Measurements from ENCODE around the gene CDK10. TPM values are rescaled to one million over a fixed set of nuclear protein-coding genes. Genes with fewer than 3 reads are reported as not detected.

Gene CDK10
- total RNA-seq, 1 experiment from 2014 or later = 76.6 TPM

DNA sequence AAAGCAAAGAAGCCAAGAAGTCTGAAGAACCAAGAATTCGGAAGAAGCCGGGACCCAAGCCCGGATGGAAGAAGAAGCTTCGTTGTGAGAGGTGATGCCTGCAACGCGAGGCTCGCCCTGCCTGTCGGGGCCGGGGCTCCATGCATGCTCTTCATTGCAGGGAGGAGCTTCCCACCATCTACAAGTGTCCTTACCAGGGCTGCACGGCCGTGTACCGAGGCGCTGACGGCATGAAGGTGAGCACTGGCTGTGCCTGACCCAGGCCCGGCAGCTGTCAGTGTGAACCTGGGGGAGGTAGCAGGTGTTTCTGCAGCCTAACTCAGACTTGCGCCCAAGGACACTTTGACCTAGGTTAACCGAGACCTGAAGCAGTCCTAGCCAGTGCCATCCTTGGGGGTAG lies 46.8 kb downstream of the CDK10 start:
- Histone ChIP-seq H3K9me2 (ENCODE audit: insufficient read depth) (no peaks in the 10 kb centered on the region), H2AFZ (no peak overlapping the region), H3K4me1 (replicated peaks; ENCODE audit: insufficient read depth) (no peaks in the 10 kb centered on the region), H3K27me3 (ENCODE audit: insufficient read depth, low read depth) (no peaks in the 10 kb centered on the region), H4K20me1 (ENCODE audit: insufficient read depth) (peaks cover 11% of the 10 kb centered on the region; the same call in 1 of the 2 replicates), H3K4me2 (no peak overlapping the region), H3K79me2 (ENCODE audit: low read depth) (no peaks in the 10 kb centered on the region), H3K9me3 (ENCODE audit: insufficient read depth, low read depth) (no peaks in the 10 kb centered on the region), H3F3A (ENCODE audit: insufficient read depth, low read depth) (peaks cover 10% of the 10 kb centered on the region; the same call in 1 of the 2 replicates), H3K27ac (no peak overlapping the region), H3K36me3 (ENCODE audit: low read depth) (peaks cover 6% of the 10 kb centered on the region), H3K4me3 (no peak overlapping the region)
- peak in 1 of 2 experiments; percentile 24 for DNase-seq
- no TSS peak for BruUV-seq (replicated peaks)
- ChIA-PET CTCF (interaction anchor here (0.6 kb wide), 1 partner anchor 21 kb away, joined by 4 read pairs; no protein-coding TSS in a partner anchor), POLR2A (ENCODE audit: unreplicated experiment) (no interaction called here)
- intact Hi-C loops (cut with micrococcal nuclease; ENCODE audit: unreplicated experiment) = no loop called here
- TF ChIP-seq, protein P1, sequence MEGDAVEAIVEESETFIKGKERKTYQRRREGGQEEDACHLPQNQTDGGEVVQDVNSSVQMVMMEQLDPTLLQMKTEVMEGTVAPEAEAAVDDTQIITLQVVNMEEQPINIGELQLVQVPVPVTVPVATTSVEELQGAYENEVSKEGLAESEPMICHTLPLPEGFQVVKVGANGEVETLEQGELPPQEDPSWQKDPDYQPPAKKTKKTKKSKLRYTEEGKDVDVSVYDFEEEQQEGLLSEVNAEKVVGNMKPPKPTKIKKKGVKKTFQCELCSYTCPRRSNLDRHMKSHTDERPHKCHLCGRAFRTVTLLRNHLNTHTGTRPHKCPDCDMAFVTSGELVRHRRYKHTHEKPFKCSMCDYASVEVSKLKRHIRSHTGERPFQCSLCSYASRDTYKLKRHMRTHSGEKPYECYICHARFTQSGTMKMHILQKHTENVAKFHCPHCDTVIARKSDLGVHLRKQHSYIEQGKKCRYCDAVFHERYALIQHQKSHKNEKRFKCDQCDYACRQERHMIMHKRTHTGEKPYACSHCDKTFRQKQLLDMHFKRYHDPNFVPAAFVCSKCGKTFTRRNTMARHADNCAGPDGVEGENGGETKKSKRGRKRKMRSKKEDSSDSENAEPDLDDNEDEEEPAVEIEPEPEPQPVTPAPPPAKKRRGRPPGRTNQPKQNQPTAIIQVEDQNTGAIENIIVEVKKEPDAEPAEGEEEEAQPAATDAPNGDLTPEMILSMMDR (conservative IDR thresholded peaks at IDR 0.05) = no peak
- no peak for TF ChIP-seq EZH2 (IDR thresholded peaks at IDR 0.05; ENCODE audit: low read depth)

GRCh38 chr16:89733792-89734191 lies 47.3 kb downstream of the CDK10 start:
- Histone ChIP-seq H3K79me2 (ENCODE audit: low read depth) (no peaks in the 10 kb centered on the region), H3K9me3 (ENCODE audit: insufficient read depth, low read depth) (no peaks in the 10 kb centered on the region), H2AFZ (no peak overlapping the region), H3K4me2 (no peak overlapping the region), H3K9me2 (ENCODE audit: insufficient read depth) (no peaks in the 10 kb centered on the region), H3K27ac (no peak overlapping the region), H3K36me3 (ENCODE audit: low read depth) (peaks cover 8% of the 10 kb centered on the region), H3K4me1 (replicated peaks; ENCODE audit: insufficient read depth) (no peaks in the 10 kb centered on the region), H3K27me3 (ENCODE audit: insufficient read depth, low read depth) (no peaks in the 10 kb centered on the region), H4K20me1 (ENCODE audit: insufficient read depth) (peaks cover 11% of the 10 kb centered on the region; the same call in 1 of the 2 replicates), H3K4me3 (no peak overlapping the region), H3F3A (ENCODE audit: insufficient read depth, low read depth) (peaks cover 10% of the 10 kb centered on the region; the same call in 1 of the 2 replicates)
- DNase-seq = peak in 1 of 2 experiments; percentile 25
- BruUV-seq (replicated peaks) = no TSS peak
- TF ChIP-seq EZH2 (IDR thresholded peaks at IDR 0.05; ENCODE audit: low read depth) = no peak
- TF ChIP-seq, protein P1 (conservative IDR thresholded peaks at IDR 0.05) = no peak
- intact Hi-C loops (cut with micrococcal nuclease; ENCODE audit: unreplicated experiment) = no loop called here
- ChIA-PET CTCF (no interaction called here), POLR2A (ENCODE audit: unreplicated experiment) (no interaction called here)

- no peak overlapping the region for H3K27ac ChIP-seq
- no peaks in the 10 kb centered on the region for H3K9me3 ChIP-seq (ENCODE audit: insufficient read depth, low read depth)
- H3K9me2 ChIP-seq (ENCODE audit: insufficient read depth) = no peaks in the 10 kb centered on the region
- DNase-seq = no peak
- peaks cover 16% of the 10 kb centered on the region for H3F3A ChIP-seq (ENCODE audit: insufficient read depth, low read depth)
- intact Hi-C loops (cut with micrococcal nuclease; ENCODE audit: unreplicated experiment) = no loop called here
- H3K36me3 ChIP-seq (ENCODE audit: low read depth) = peaks cover 12% of the 10 kb centered on the region; the same call in 1 of the 2 replicates
- no peak overlapping the region for H3K4me3 ChIP-seq
- ChIA-PET CTCF (interaction anchor here (0.7 kb wide), 1 partner anchor 137 kb away, joined by 4 read pairs; no protein-coding TSS in a partner anchor), POLR2A (ENCODE audit: unreplicated experiment) (no interaction called here)
- no peaks in the 10 kb centered on the region for H3K27me3 ChIP-seq (ENCODE audit: insufficient read depth, low read depth)
- peaks cover 11% of the 10 kb centered on the region; the same call in 1 of the 2 replicates for H4K20me1 ChIP-seq (ENCODE audit: insufficient read depth)
- H2AFZ ChIP-seq = no peak overlapping the region
- no TSS peak for BruUV-seq (replicated peaks)
- H3K4me1 ChIP-seq (replicated peaks; ENCODE audit: insufficient read depth) = no peaks in the 10 kb centered on the region
- TF ChIP-seq EZH2 (IDR thresholded peaks at IDR 0.05; ENCODE audit: low read depth) = no peak
- TF ChIP-seq, protein P1 (conservative IDR thresholded peaks at IDR 0.05) = no peak
- no peaks in the 10 kb centered on the region for H3K79me2 ChIP-seq (ENCODE audit: low read depth)
- no peak overlapping the region for H3K4me2 ChIP-seq
Observed at GRCh38 chr16:89736554-89736953, 50.1 kb downstream of the CDK10 start.

Measured in PC-9 (cell line).